GM12878 (cell line): ENCODE measurements around the gene RNF31. TPM values are rescaled to one million over a fixed set of nuclear protein-coding genes. Genes with fewer than 3 reads are reported as not detected.

ENCODE experiments used
- ATAC-seq: fragments of 200-7000 bp; cut with Tn5 transposase; 3 replicates; pipeline ENCODE4 v1.9.1; 2020; ENCODE audit warnings: mild to moderate bottlenecking, moderate library complexity
- BruUV-seq: library from RNA; stranded (reverse); fragments of 400-500 nt; replicated peaks from 2 replicates; lab custom pipeline; 2021; lab: Mats Ljungman, UMichigan
- CTCF ChIA-PET: fragments of 300-600 bp; sonication (Branson Sonifier 250); formaldehyde crosslinking; extraction: SDS; loops from one replicate; lab custom pipeline; 2021; ENCODE audit warnings: inconsistent platforms; lab: Yijun Ruan, JAX
- POLR2A ChIA-PET: fragments of 350-600 bp; formaldehyde crosslinking; extraction: SDS; loops from one replicate; lab custom pipeline; 2021; ENCODE audit warnings: inconsistent platforms; lab: Charles Lee
- RAD21 ChIA-PET: fragments of 300-600 bp; sonication (Branson Sonifier 250); formaldehyde crosslinking; loops from one replicate; lab custom pipeline; 2023; ENCODE audit warnings: antibody characterized with exemption; ENCODE audit not compliant: unreplicated experiment; lab: Charles Lee
- SMC1A ChIA-PET: fragments of 300-600 bp; sonication (Branson Sonifier 250); formaldehyde crosslinking; loops from one replicate; lab custom pipeline; 2023; ENCODE audit not compliant: unreplicated experiment, uncharacterized antibody; lab: Charles Lee
- DNase-seq: peaks from one replicate; pipeline ENCODE4 v3.0.0-alpha.2; 2011; ENCODE audit warnings: low read depth, low spot score
- FAIRE-seq: peaks from 3 replicates; lab custom pipeline; 2011; peaks lifted over from hg19 to GRCh38; lab: Jason Lieb, UNC
- H2AFZ ChIP-seq: 2 replicates; pipeline ENCODE4 v1.6.0; 2011; ENCODE audit warnings: low read depth, low read length, control low read depth; ENCODE audit not compliant: control insufficient read depth
- H3K27ac ChIP-seq: 2 replicates; pipeline ENCODE4 v1.5.1; 2011; ENCODE audit warnings: control low read depth; ENCODE audit not compliant: control insufficient read depth, insufficient read depth
- H3K27me3 ChIP-seq, 2 experiments: replicated peaks in 1 of 2; 2 replicates each; pipeline versions ENCODE4 v1.6.0 to v1.6.1; 2011; ENCODE audit warnings: low read length in 1 of 2; ENCODE audit not compliant: control insufficient read depth in 2 of 2, insufficient read depth in 2 of 2
- H3K36me3 ChIP-seq, 2 experiments: 2 replicates each; pipeline ENCODE4 v1.5.1; 2011; ENCODE audit warnings: low read length in 1 of 2; ENCODE audit not compliant: control insufficient read depth in 2 of 2, insufficient read depth in 2 of 2
- H3K4me1 ChIP-seq: 2 replicates; pipeline ENCODE4 v1.6.1; 2011; ENCODE audit warnings: mild to moderate bottlenecking, low read length, moderate library complexity, mixed read lengths; ENCODE audit not compliant: control insufficient read depth, insufficient read depth
- H3K4me2 ChIP-seq: 2 replicates; pipeline ENCODE4 v1.6.0; 2011; ENCODE audit warnings: control low read depth; ENCODE audit not compliant: control insufficient read depth, insufficient read depth
- H3K4me3 ChIP-seq: fragments of 200-600 bp; sonication (generic); 2 replicates; pipeline ENCODE4 v1.5.1; 2016
- H3K79me2 ChIP-seq: 2 replicates; pipeline ENCODE4 v1.6.0; 2011; ENCODE audit warnings: low read length; ENCODE audit not compliant: control insufficient read depth, insufficient read depth
- H3K9ac ChIP-seq: 2 replicates; pipeline ENCODE4 v1.8.0; 2011; ENCODE audit warnings: low read length, control low read depth, mixed read lengths; ENCODE audit not compliant: control insufficient read depth, insufficient read depth
- H3K9me3 ChIP-seq: replicated peaks from 3 replicates; pipeline ENCODE4 v1.5.1; 2011; ENCODE audit warnings: mild to moderate bottlenecking, low read length; ENCODE audit not compliant: control insufficient read depth, insufficient read depth
- H4K20me1 ChIP-seq: 2 replicates; pipeline ENCODE4 v1.6.0; 2011; ENCODE audit not compliant: control insufficient read depth, insufficient read depth
- BCL3 ChIP-seq: IDR thresholded peaks from 2 replicates; pipeline ENCODE4 v1.6.1; 2011; ENCODE audit warnings: borderline replicate concordance, low read depth, mild to moderate bottlenecking, moderate library complexity, low read length; ENCODE audit not compliant: insufficient read depth, poor library complexity, severe bottlenecking
- CHD2 ChIP-seq: IDR thresholded peaks from 2 replicates; pipeline ENCODE4 v1.6.1; 2011; ENCODE audit warnings: low read depth, low read length, improper control_type of control experiment, borderline replicate concordance
- HDGF ChIP-seq: fragments of 450-650 bp; IDR thresholded peaks from 2 replicates; pipeline ENCODE4 v1.6.1; 2016; ENCODE audit warnings: antibody characterized with exemption
- LARP7 ChIP-seq: fragments of 450-650 bp; IDR thresholded peaks from 2 replicates; pipeline ENCODE4 v1.6.1; 2017; ENCODE audit warnings: mild to moderate bottlenecking
- ZZZ3 ChIP-seq: IDR thresholded peaks from 2 replicates; pipeline ENCODE4 v1.6.1; 2011; ENCODE audit warnings: low read depth; ENCODE audit not compliant: control insufficient read depth, insufficient read length
- WGBS: methylation state at CpG from one replicate; pipeline ENCODE4 v1.1.6; 2016; ENCODE audit warnings: low lambda C conversion rate; ENCODE audit not compliant: insufficient replicate concordance, insufficient coverage; ENCODE audit errors: missing lambda C conversion rate; 5-methylcytosine and 5-hydroxymethylcytosine counted together
- in situ Hi-C: fragments of 300-500 bp; cut with MboI; formaldehyde crosslinking; loops from 9 replicates; pipeline ENCODE4 v1.14.3; 2018; ENCODE audit warnings: mixed read lengths
- intact Hi-C: fragments of 100-400 bp; cut with micrococcal nuclease; formaldehyde crosslinking; loops from one replicate; pipeline ENCODE4 v1.14.2; 2022; ENCODE audit not compliant: unreplicated experiment
- polyA plus RNA-seq, 11 experiments: library from polyadenylated mRNA; depleted of rRNA in 4 of 11; unstranded in 6 of 11; stranded (reverse) in 5 of 11; fragments of >200 nt; fragmentation: Nextera tagmentation in 4 of 11; fragmentation: Illumina TruSeq in 1 of 11; extraction: Ambion mirVana in 4 of 11; extraction: Trizol in 1 of 11; gene quantifications; 1 replicate in 1 of 11; 2 replicates in 10 of 11; pipeline versions ENCODE4 v1.2.1 to v1.2.3, GENCODE V29; 2011 to 2016; ENCODE audit warnings: inconsistent platforms in 2 of 11, missing spikeins in 2 of 11, low read depth in 1 of 11
- total RNA-seq, 4 experiments: library from RNA; depleted of rRNA in 3 of 4; stranded (reverse); fragments of >200 nt in 3 of 4; fragmentation: Illumina TruSeq in 1 of 4; extraction: Trizol in 1 of 4; gene quantifications; 2 replicates each; pipeline versions ENCODE4 v1.2.1 to v1.2.3, GENCODE V29; 2013 to 2021

Gene RNF31
- total and polyA plus RNA-seq, 10 of the 15 experiments (the other 5 are each of a cell fraction or from before 2014, with no cell fraction given): 8.5 to 92.7 (median 52.0) TPM

- ChIA-PET RAD21 (interaction anchor here (0.8 to 6.8 kb wide), 11 partner anchors 10 to 106 kb away, joined by 3 to 69 read pairs (median 9); partner anchors contain the start of genes DCAF11, IPO4, IRF9 and NRL), POLR2A (interaction anchor here (0.6 to 11.6 kb wide), 12 partner anchors 7 to 94 kb away, joined by 3 to 276 read pairs (median 9); partner anchors contain the start of genes DCAF11, IRF9, NRL and PSME2), CTCF (interaction anchor here (0.6 to 4.9 kb wide), 11 partner anchors 9 to 171 kb away, joined by 3 to 39 read pairs (median 5); partner anchors contain the start of genes CIDEB, DCAF11, IRF9 and NRL), SMC1A (interaction anchor here (0.8 to 7.7 kb wide), 9 partner anchors 8 to 171 kb away, joined by 3 to 70 read pairs (median 18); partner anchors contain the start of genes CIDEB, DCAF11, IRF9 and NRL)
- H3K9ac ChIP-seq: peak overlapping the region; percentile 96
- 17% methylated on average over 13 of the region's 13 CpGs for WGBS
- no peak overlapping the region for H2AFZ ChIP-seq
- peak overlapping the region; percentile 81 for H3K4me2 ChIP-seq
- H3K27me3 ChIP-seq: no peaks in the 10 kb centered on the region
- TF ChIP-seq BCL3 (peak; percentile 9), CHD2 (0 out of 2 replicates have a peak, but pooled peaks have one; percentile 15), LARP7 (0 out of 2 replicates have a peak, but pooled peaks have one; percentile 13), HDGF (peak; percentile 35; the same call in 1 of the 2 replicates), ZZZ3 (no peak)
- ATAC-seq (no peak), DNase-seq (no peak), FAIRE-seq (no peak)
- intact Hi-C loops: no loop called here
- peaks cover 40% of the 10 kb centered on the region for H3K4me1 ChIP-seq
- no peaks in the 10 kb centered on the region for H3K9me3 ChIP-seq
- in situ Hi-C loops: no loop called here
- BruUV-seq: no TSS peak
- H4K20me1 ChIP-seq: no peaks in the 10 kb centered on the region
- peak overlapping the region; percentile 99 for H3K4me3 ChIP-seq
- H3K36me3 ChIP-seq: peaks cover 9 to 12% of the 10 kb centered on the region in 2 experiments; a peak in 3 of 4 replicates
- peak overlapping the region; percentile 95 for H3K27ac ChIP-seq
- peaks cover 55% of the 10 kb centered on the region for H3K79me2 ChIP-seq
These were observed 10.4 kb upstream of the RNF31 start for GRCh38 chr14:24136684-24137528.
